Gastroesophageal sphincter (tissue), 4 donors: ENCODE results near the gene CCDC85C. TPM values are rescaled to one million over a fixed set of nuclear protein-coding genes. Genes with fewer than 3 reads are reported as not detected.

Experiments used
- ATAC-seq: fragments of 150-250 bp; one replicate; pipeline ENCODE4 v1.9.1; 2016; ENCODE audit warnings: mild to moderate bottlenecking, moderate library complexity
- H3K27ac ChIP-seq, 4 donors: fragments of 200-600 bp; sonication (generic) in 3 of 4; 1 replicate in 3 of 4; 2 replicates in 1 of 4; pipeline ENCODE4 v1.5.1; 2016 to 2019
- H3K27me3 ChIP-seq: fragments of 200-600 bp; sonication (generic); one replicate; pipeline ENCODE4 v1.5.1; 2019
- H3K36me3 ChIP-seq, 2 donors: fragments of 200-600 bp; sonication (generic); one replicate each; pipeline ENCODE4 v1.5.1; 2019; ENCODE audit warnings: control low read depth in 1 of 2
- H3K4me1 ChIP-seq, 3 donors: fragments of 200-600 bp; sonication (generic); 1 replicate in 2 of 3; 2 replicates in 1 of 3; pipeline ENCODE4 v1.5.1; 2016 to 2019; ENCODE audit warnings: control low read depth in 2 of 3
- H3K4me3 ChIP-seq, 2 donors: fragments of 200-600 bp; sonication (generic); one replicate each; pipeline ENCODE4 v1.5.1; 2019; ENCODE audit warnings: mild to moderate bottlenecking in 1 of 2, moderate library complexity in 1 of 2
- H3K9me3 ChIP-seq, 3 donors: fragments of 200-600 bp; sonication (generic); one replicate each; pipeline ENCODE4 v1.5.1; 2017 to 2019; ENCODE audit warnings: control low read depth in 2 of 3
- EP300 ChIP-seq: sonication (generic); formaldehyde crosslinking; IDR thresholded peaks from one replicate; pipeline ENCODE4 v1.6.1; 2017; ENCODE audit warnings: antibody characterized with exemption, mild to moderate bottlenecking
- POLR2A ChIP-seq, 2 donors: fragments of 450-650 bp; IDR thresholded peaks; one replicate each; pipeline ENCODE4 v1.6.1; 2017; ENCODE audit warnings: antibody characterized with exemption in 2 of 2, mild to moderate bottlenecking in 2 of 2, moderate library complexity in 1 of 2
- POLR2AphosphoS5 ChIP-seq: sonication (generic); formaldehyde crosslinking; IDR thresholded peaks from one replicate; pipeline ENCODE4 v1.6.1; 2017; ENCODE audit warnings: antibody characterized with exemption
- WGBS, 2 donors: methylation state at CpG; one replicate each; pipeline ENCODE4 v1.1.5; 2018; ENCODE audit warnings: low coverage in 1 of 2; 5-methylcytosine and 5-hydroxymethylcytosine counted together
- total RNA-seq, 4 donors: library from RNA; depleted of rRNA; stranded (reverse); fragments of >200 nt; gene quantifications; one replicate each; pipeline ENCODE4 v1.1.0, GENCODE V29; 2016
- TF ChIP-seq, protein P1 (sequence below), 4 experiments: fragments of 200-600 bp in 2 of 4; fragments of 450-650 bp in 2 of 4; sonication (generic) in 1 of 4; IDR thresholded peaks; one replicate each; pipeline ENCODE4 v1.5.1; 2017 to 2019; ENCODE audit warnings: antibody characterized with exemption in 4 of 4, mild to moderate bottlenecking in 2 of 4, moderate library complexity in 2 of 4

Gene CCDC85C
- total RNA-seq, 4 donors from 2014 or later, result 14.0 to 58.2 (median 25.0) TPM

DNA sequence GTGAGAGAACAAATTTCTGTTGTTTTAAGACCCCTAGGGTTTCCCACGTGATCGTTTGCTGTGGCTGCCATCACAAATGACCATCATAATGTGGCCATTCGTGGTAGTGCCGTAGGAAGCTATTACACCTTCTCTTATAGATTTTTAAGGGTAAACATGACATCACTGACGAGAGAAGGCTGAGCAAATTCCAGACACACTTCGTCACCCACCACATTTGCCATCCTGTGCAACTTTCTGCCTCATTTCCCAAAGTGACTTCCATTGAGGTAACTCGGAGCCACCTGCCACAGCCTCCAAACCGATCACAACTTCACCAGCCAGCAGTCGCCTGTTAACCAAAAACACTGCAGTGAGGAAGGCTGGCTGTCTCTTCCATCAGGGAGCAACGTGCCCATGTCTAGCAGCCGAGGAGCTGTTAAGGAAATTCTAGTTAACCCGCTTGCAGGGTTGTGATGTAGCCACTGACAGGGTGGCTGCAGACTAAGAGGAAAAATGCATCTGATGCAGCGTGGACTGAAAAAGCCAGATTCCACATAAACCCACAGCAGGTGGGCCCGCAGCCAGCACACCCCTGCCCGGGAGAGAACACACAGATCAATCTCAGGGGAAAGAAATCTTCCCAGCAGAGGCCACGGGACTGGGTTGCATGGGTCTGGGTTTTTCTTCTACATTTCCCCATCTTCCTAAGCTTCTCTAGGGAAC lies 44.6 kb downstream of the CCDC85C start:
- ATAC-seq, result no peak
- Histone ChIP-seq H3K36me3 (no peaks in the 10 kb centered on the region), H3K9me3 (no peaks in the 10 kb centered on the region), H3K4me1 (peaks cover 17 to 80% (median 47%) of the 10 kb centered on the region in 3 donors), H3K4me3 (no peak overlapping the region), H3K27ac (peak overlapping the region; percentile 63 to 93 (median 86)), H3K27me3 (no peaks in the 10 kb centered on the region)
- WGBS, 2 donors, result 55 to 56% methylated on average over 9 to 12 of the region's 16 CpGs
- TF ChIP-seq POLR2A (IDR thresholded peaks at IDR 0.05) (no peak), POLR2AphosphoS5 (peak; percentile 18), EP300 (no peak)
- TF ChIP-seq, protein P1, sequence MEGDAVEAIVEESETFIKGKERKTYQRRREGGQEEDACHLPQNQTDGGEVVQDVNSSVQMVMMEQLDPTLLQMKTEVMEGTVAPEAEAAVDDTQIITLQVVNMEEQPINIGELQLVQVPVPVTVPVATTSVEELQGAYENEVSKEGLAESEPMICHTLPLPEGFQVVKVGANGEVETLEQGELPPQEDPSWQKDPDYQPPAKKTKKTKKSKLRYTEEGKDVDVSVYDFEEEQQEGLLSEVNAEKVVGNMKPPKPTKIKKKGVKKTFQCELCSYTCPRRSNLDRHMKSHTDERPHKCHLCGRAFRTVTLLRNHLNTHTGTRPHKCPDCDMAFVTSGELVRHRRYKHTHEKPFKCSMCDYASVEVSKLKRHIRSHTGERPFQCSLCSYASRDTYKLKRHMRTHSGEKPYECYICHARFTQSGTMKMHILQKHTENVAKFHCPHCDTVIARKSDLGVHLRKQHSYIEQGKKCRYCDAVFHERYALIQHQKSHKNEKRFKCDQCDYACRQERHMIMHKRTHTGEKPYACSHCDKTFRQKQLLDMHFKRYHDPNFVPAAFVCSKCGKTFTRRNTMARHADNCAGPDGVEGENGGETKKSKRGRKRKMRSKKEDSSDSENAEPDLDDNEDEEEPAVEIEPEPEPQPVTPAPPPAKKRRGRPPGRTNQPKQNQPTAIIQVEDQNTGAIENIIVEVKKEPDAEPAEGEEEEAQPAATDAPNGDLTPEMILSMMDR (IDR thresholded peaks at IDR 0.05), result peak in 1 of 4 experiments; percentile 16

DNA sequence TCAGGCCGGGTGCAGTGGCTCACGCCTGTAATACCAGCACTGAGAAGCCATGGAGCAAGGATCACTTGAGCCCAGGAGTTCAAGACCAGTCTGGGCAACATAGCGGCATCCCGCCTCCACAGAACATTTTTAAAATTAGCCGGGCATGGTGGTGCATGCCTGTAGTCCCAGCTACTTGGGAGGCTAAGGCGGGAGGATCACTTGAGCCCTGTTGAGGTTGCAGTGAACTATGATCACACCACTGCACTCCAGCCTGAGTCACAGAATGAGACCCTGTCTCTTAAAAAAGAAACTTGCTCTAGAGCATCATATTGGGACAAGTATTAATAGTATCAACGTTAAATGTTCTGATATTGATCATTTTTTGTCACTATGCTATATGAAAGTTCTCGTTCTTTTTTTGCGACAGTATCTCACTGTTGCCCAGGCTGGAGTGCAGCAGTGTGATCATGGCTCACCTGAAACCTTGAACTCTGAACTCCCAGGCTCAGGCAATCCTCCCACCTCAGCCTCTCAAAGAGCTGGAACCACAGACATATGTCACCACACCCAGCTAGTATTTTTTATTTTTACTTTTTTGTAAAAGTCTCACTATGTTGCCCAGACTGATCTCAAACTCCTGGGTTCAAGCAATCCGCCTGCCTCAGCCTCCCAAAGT lies 47.7 kb downstream of the CCDC85C start:
- Histone ChIP-seq H3K27ac (peak overlapping the region in 3 of 4 donors; percentile 68 to 86 (median 85)), H3K4me1 (peaks cover 4 to 80% (median 41%) of the 10 kb centered on the region in 3 donors), H3K9me3 (no peaks in the 10 kb centered on the region), H3K27me3 (no peaks in the 10 kb centered on the region), H3K36me3 (no peaks in the 10 kb centered on the region), H3K4me3 (no peak overlapping the region)
- no peak for TF ChIP-seq EP300
- TF ChIP-seq, protein P1 (IDR thresholded peaks at IDR 0.05), result no peak
- TF ChIP-seq POLR2A (IDR thresholded peaks at IDR 0.05), result no peak
- no peak for TF ChIP-seq POLR2AphosphoS5
- 91% methylated on average over 6 to 7 of the region's 10 CpGs for WGBS, 2 donors
- ATAC-seq, result no peak

DNA sequence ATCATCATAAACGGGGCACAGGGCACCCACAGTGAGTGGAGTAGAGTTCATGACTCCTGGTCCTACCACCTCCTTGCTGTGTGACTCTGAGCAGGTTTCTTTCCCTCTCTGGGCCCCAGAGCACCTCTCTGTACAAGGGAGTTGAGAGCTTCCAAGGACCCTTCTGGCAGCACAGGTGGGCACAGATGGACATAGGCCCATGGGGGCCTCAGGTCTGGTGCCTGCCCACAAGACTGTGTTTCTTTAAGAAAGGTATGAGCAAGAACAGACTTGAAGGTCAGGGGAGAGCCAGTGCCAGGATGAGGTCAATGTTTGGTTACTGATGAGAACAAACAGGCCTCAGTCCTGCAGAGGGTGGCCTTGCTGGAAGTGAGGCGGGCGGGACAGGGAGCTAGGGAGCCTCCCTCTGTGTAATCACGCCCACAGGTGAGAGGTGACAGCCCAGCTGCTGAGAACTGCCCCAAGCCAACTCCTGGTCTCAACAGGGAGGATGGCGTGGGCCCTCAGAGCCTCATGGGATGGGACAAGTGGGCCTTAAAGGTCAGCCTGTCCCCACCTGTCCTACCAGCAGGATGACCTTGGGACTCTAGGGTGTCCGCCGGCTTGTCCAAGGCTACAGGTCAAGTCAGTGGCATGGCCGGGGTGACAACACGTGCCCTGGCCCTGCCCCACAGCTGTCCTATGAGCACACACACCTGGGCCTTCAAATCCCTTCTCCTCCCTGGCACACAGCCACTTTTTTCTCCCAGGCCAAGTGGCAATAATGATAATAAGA lies 49.1 kb downstream of the CCDC85C start:
- no peak overlapping the region for H3K4me3 ChIP-seq
- H3K9me3 ChIP-seq, result no peaks in the 10 kb centered on the region
- H3K27me3 ChIP-seq, result no peaks in the 10 kb centered on the region
- H3K36me3 ChIP-seq, result no peaks in the 10 kb centered on the region
- H3K27ac ChIP-seq, result peak overlapping the region; percentile 13 to 86 (median 76)
- peak; percentile 35 for ATAC-seq
- H3K4me1 ChIP-seq, result peaks cover 0 to 80% (median 27%) of the 10 kb centered on the region in 3 donors
- WGBS, 2 donors, result 30% methylated on average over 2 of the region's 9 CpGs; no CpG with 5 or more reads in 1 of the 2 donors
- TF ChIP-seq POLR2AphosphoS5 (peak; percentile 85), POLR2A (IDR thresholded peaks at IDR 0.05) (no peak)

DNA sequence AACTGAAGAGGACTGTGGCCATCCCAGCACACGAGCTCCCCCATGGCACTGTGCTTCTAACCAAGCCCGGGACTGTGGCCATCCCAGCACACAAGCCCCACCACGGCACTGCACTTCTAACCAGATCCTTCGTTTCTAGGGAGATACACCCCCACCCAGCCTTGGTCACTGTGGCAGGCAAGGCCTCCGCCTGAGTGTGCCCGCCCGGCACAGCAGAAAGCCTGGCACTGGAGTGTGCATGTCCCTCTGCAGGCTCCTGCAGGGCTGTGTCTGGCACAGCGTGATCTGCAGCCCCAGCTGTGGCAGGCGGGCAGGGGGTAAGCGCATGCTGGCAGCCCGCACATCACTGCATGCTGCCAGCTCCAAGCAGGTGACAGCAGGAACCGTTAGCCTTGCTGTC lies 49.8 kb downstream of the CCDC85C start:
- no CpG with 5 or more reads among the region's 12 CpGs for WGBS, 2 donors
- Histone ChIP-seq H3K9me3 (no peaks in the 10 kb centered on the region), H3K36me3 (no peaks in the 10 kb centered on the region), H3K27me3 (no peaks in the 10 kb centered on the region), H3K4me3 (no peak overlapping the region), H3K27ac (peak overlapping the region in 3 of 4 donors; percentile 68 to 86 (median 85)), H3K4me1 (peaks cover 0 to 80% (median 27%) of the 10 kb centered on the region in 3 donors)
- no peak for TF ChIP-seq EP300
- TF ChIP-seq POLR2AphosphoS5, result no peak
- TF ChIP-seq, protein P1 (IDR thresholded peaks at IDR 0.05), result no peak
- no peak for TF ChIP-seq POLR2A (IDR thresholded peaks at IDR 0.05)
- peak; percentile 48 for ATAC-seq

DNA sequence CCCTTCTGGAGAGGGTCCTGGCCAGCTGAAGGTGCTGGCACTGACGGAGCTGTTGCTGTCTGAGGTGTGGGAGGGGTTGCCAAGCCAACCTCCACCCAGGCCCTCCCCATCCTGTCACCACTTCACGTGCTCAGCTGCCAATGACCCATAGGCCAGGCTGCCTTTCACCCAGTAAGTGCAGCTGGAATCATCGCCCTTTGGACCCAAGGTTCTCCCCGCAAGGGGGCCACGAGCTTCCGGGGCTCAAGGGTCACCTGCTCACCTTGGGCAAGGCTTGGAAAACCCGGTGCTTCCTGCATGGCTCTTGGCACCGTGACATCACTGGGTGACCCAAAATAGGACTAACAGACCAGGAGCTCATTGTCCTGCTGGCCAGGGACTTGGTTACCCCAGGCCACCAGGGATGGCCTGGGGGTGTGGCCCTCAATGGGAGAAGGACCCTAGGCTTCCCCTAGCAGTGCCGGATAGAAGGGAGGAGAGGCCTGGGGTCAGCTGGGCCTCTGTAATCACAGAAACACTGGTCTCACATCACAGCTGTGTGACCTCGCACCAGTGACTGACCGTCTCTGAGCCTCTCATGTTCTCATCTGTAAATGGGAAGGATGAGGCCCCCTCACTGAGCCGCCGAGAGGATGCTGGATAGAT lies 51.3 kb downstream of the CCDC85C start:
- no peak for ATAC-seq
- TF ChIP-seq, protein P1 (IDR thresholded peaks at IDR 0.05), result no peak
- no peak for TF ChIP-seq POLR2AphosphoS5
- TF ChIP-seq POLR2A (IDR thresholded peaks at IDR 0.05), result no peak
- TF ChIP-seq EP300, result no peak
- no peak overlapping the region for H3K4me3 ChIP-seq
- no CpG with 5 or more reads among the region's 13 CpGs for WGBS, 2 donors
- peak overlapping the region in 3 of 4 donors; percentile 30 to 86 (median 85) for H3K27ac ChIP-seq
- peaks cover 0 to 89% (median 27%) of the 10 kb centered on the region in 3 donors for H3K4me1 ChIP-seq
- H3K36me3 ChIP-seq, result no peaks in the 10 kb centered on the region
- H3K9me3 ChIP-seq, result no peaks in the 10 kb centered on the region
- no peaks in the 10 kb centered on the region for H3K27me3 ChIP-seq
